GM12801 (cell line): ENCODE data around the gene CD38.

Experiments used
- CTCF ChIP-seq: IDR thresholded peaks from one replicate; pipeline ENCODE4 v1.5.1; 2011; ENCODE audit warnings: control low read depth; ENCODE audit not compliant: insufficient read length; ENCODE audit errors: extremely low read depth

CD38 gene

DNA sequence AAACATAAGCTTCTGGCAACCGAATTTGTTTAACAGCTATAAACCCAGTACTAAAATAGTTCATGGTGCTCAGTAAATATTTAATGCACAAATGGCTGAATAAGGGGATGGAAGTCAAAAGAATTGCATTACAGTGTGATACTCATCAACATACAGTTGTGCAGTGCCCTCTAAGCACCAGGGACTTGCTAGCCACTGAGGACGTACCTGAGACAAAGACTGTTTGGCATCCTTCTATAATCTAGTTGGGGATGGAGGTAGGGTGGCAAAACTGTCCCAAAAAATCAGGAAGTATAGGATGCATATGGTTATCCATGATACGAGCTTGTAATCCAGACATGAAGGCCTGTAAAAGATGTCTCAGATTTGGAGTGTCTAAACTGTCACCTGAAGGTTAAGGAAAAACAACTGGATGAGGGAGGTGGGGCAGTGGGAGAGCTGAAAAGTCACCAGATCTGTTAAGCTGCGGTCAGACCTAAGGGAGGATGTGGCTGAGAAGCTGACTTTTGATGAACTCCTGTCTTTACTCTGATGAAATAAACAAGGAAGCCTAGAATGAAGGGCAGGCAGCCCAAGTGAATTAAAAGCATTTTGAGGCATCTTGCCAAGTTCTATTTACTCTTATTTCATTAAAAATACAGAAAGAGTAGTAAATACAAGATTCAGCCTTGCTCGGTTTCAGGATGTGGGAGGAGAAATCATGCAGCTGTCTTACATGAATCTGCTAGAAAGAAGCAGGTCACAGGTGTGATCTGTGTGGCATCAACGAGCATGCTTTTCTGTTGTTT, 12.0 kb upstream of the CD38 start:
- no peak for TF ChIP-seq CTCF

DNA sequence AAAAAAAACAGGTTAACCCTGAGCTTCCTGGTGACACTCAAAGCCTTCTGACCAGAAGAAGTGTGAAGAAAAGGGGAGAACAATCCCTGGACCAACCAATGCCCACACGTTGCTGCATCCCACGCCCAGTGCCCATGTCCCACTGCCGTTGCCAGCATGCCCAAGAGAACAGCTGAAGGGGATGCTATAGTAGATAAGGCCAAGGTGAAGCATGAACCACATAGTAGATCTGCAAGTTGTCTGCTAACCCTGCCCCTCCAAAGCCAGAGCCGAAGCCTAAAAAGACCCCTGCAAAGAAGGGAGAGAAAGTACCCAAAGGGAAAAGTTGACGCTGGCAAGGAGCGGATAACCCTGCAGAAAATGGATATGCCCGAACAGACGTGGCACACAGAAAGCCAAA, 11.3 kb upstream of the CD38 start:
- no peak for TF ChIP-seq CTCF

- TF ChIP-seq CTCF = no peak
These were observed 8.9 kb upstream of the CD38 start for GRCh38 chr4:15769202-15769601.

DNA sequence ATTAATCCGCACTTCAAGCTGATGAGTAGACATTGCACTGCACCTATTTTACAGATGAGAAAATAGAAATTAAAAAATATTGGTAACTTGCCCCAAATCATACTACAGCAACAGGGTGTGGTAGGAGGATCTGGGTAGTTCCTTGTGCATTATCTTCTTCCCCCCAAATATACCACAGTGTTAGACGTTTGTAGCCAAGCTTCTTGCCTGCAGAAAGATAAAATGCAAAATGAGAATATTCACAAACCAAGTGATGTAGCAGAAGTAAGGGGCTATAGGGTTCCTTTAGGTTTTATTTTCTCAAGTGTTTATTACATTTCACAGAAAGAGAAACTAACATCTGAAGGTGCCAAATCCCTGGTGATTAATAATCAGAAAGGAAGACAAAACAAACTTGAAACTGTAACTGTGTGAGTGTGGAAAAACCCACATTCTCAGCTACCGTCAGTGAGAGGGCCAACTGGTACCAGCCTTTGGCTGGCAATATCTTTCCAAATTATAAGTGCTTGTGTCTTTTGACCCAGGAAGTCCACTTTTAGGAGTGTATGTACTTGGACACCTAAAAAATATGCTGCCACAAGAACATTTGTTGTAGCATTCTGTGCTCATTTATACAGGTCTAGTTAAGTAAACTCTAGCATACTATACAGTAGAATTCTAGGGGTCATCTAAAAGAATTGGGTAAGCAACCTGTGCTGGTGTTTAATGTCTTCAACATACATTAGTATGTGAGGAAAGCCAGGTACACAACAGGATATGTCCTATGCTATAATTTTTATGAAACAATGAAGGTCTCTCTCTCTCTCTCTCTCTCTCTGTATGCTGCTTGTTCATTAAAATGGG, 6.7 kb upstream of the CD38 start:
- TF ChIP-seq CTCF = no peak

DNA sequence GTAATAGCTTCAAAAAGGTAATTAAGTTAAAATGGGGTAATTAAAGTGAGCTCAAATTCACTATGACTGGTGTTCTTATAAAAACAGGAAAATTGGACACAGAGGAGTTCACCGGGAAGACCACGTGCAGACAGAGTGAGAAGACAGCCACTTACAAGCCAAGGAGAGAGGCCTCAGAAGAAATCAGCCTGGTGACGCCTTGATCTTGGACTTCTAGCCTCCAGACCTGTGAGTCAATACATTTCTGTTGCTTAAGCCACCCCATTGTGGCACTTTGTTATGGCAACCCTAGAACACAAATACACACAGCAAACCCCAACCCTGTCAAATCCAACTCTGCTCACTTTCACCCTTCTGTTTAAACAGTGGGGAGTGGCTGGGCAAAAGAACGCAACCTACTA, 4.1 kb upstream of the CD38 start:
- no peak for TF ChIP-seq CTCF

- no peak for TF ChIP-seq CTCF
These were observed 1.1 kb upstream of the CD38 start for GRCh38 chr4:15776871-15777648.

- no peak for TF ChIP-seq CTCF
These were observed 335 bp upstream of the CD38 start for GRCh38 chr4:15777697-15778288.
